CD8-positive, alpha-beta memory T cell (primary cell): ENCODE results near the gene ZFP57. TPM values are rescaled to one million over a fixed set of nuclear protein-coding genes. Genes with fewer than 3 reads are reported as not detected.
A peak's percentile ranks its signal among the peaks of the same experiment; 100 is the strongest.

ENCODE experiments used
- CTCF ChIA-PET: fragments of 350-600 bp; sonication (Branson Sonifier 250); formaldehyde crosslinking; loops from one replicate; lab custom pipeline; 2021; ENCODE audit warnings: antibody characterized with exemption; lab: Charles Lee
- POLR2A ChIA-PET: fragments of 350-600 bp; sonication (Branson Sonifier 250); formaldehyde crosslinking; loops from one replicate; lab custom pipeline; 2021; ENCODE audit warnings: antibody characterized with exemption; lab: Charles Lee
- DNase-seq, 5 donors: peaks; one replicate each; pipeline versions ENCODE4 v3.0.0 to v3.0.0-alpha.2; 2020 to 2022; ENCODE audit warnings: mixed read lengths in 1 of 5
- H3K27ac ChIP-seq: one replicate; pipeline ENCODE4 v1.7.0; 2013; ENCODE audit warnings: low read depth, mild to moderate bottlenecking, low read length, moderate library complexity
- H3K27me3 ChIP-seq: 2 replicates; pipeline ENCODE4 v1.7.0; 2013; ENCODE audit warnings: low read length, mild to moderate bottlenecking; ENCODE audit not compliant: insufficient read depth, poor library complexity, severe bottlenecking
- H3K36me3 ChIP-seq: 2 replicates; pipeline ENCODE4 v1.7.0; 2013; ENCODE audit warnings: mild to moderate bottlenecking, low read length, moderate library complexity; ENCODE audit not compliant: insufficient read depth
- H3K4me1 ChIP-seq: 2 replicates; pipeline ENCODE4 v1.7.0; 2013; ENCODE audit warnings: mild to moderate bottlenecking, low read length, moderate library complexity; ENCODE audit not compliant: insufficient read depth
- H3K4me3 ChIP-seq: 2 replicates; pipeline ENCODE4 v1.7.0; 2013; ENCODE audit warnings: mild to moderate bottlenecking, low read length
- H3K9me3 ChIP-seq: 2 replicates; pipeline ENCODE4 v1.7.0; 2013; ENCODE audit warnings: mild to moderate bottlenecking, low read length
- H3K27ac Mint-ChIP-seq, 8 donors: one replicate each; pipeline ENCODE4 v1.8.0; 2020 to 2021; ENCODE audit warnings: mixed read lengths in 8 of 8, mild to moderate bottlenecking in 6 of 8, inconsistent platforms in 3 of 8, moderate library complexity in 3 of 8
- H3K27me3 Mint-ChIP-seq, 2 donors: one replicate each; pipeline ENCODE4 v1.8.0; 2020 to 2021; ENCODE audit warnings: mixed read lengths in 2 of 2, mild to moderate bottlenecking in 1 of 2, moderate library complexity in 1 of 2
- H3K36me3 Mint-ChIP-seq, 3 donors: one replicate each; pipeline ENCODE4 v1.8.0; 2020 to 2021; ENCODE audit warnings: mixed read lengths in 3 of 3, inconsistent platforms in 1 of 3, mild to moderate bottlenecking in 1 of 3
- H3K4me1 Mint-ChIP-seq, 3 donors: one replicate each; pipeline ENCODE4 v1.8.0; 2020 to 2021; ENCODE audit warnings: mixed read lengths in 3 of 3, inconsistent platforms in 1 of 3, mild to moderate bottlenecking in 1 of 3
- H3K4me3 Mint-ChIP-seq, 7 donors: one replicate each; pipeline ENCODE4 v1.8.0; 2020 to 2021; ENCODE audit warnings: mixed read lengths in 7 of 7, mild to moderate bottlenecking in 6 of 7, moderate library complexity in 4 of 7, inconsistent platforms in 2 of 7
- H3K9me3 Mint-ChIP-seq, 5 donors: one replicate each; pipeline ENCODE4 v1.8.0; 2020 to 2022; ENCODE audit warnings: mixed read lengths in 5 of 5, mild to moderate bottlenecking in 3 of 5, moderate library complexity in 2 of 5, inconsistent platforms in 1 of 5
- polyA plus RNA-seq: library from polyadenylated mRNA; unstranded; fragments of 300-500 nt; fragmentation: Illumina TruSeq; gene quantifications from one replicate; pipeline ENCODE4 v1.2.3, GENCODE V29; 2021
- total RNA-seq, 2 experiments: library from RNA; stranded (reverse); gene quantifications; one replicate each; pipeline ENCODE4 v1.2.3, GENCODE V29; 2021

ZFP57 gene
- total RNA-seq (1 to 10 TPM; 9.0 to 9.2 TPM), polyA plus RNA-seq (2.2 TPM)

DNA sequence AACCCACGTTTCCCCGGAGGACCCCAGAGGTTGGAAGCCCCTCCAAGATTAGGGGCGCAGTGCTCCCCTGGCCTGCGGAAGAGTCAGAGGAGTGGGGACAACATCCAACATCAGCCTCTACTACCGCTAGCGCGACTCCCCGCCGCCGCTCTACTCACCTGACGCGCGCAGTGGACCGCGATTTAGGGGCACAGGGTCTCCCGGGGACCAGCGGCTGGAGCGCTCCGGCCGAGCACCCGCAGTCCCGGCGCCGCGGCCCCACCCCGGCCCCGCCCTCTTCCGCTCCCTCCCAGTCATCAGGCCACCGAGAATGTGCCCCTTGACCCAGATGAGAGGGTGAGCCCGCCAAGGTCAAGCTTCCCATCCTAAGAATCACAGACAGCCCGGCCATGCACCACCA lies at the start of gene ZFP57:
Gene ZFP57, minus strand, starts transcription at position 249 of the 400 bp plus-strand sequence. CDS start 4,149 bp downstream, outside the sequence.
- H3K27ac Mint-ChIP-seq, result peak within 1 kb of the TSS in 4 of 8 donors; percentile 41 to 79 (median 60)
- H3K36me3 Mint-ChIP-seq, result peaks cover 0 to 6% (median 0%) of the 10 kb centered on the region in 3 donors
- no peaks in the 10 kb centered on the region for H3K9me3 Mint-ChIP-seq
- no peak within 1 kb of the TSS for H3K27ac ChIP-seq
- no peaks in the 10 kb centered on the region for H3K36me3 ChIP-seq
- peak within 1 kb of the TSS in 4 of 7 donors; percentile 74 to 86 (median 82) for H3K4me3 Mint-ChIP-seq
- H3K27me3 Mint-ChIP-seq, result peaks cover 6 to 8% of the 10 kb centered on the region in 2 donors
- DNase-seq, result no peak
- no peaks in the 10 kb centered on the region for H3K4me1 ChIP-seq
- H3K4me1 Mint-ChIP-seq, result peaks cover 9 to 57% (median 13%) of the 10 kb centered on the region in 3 donors
- ChIA-PET POLR2A (no interaction called here), CTCF (interaction anchor here (1.0 to 2.1 kb wide), 3 partner anchors 24 to 30 kb away, joined by 4 to 6 read pairs (median 4); no protein-coding TSS in a partner anchor)
- no peak within 1 kb of the TSS for H3K4me3 ChIP-seq
- H3K9me3 ChIP-seq, result no peaks in the 10 kb centered on the region
- H3K27me3 ChIP-seq, result no peaks in the 10 kb centered on the region

DNA sequence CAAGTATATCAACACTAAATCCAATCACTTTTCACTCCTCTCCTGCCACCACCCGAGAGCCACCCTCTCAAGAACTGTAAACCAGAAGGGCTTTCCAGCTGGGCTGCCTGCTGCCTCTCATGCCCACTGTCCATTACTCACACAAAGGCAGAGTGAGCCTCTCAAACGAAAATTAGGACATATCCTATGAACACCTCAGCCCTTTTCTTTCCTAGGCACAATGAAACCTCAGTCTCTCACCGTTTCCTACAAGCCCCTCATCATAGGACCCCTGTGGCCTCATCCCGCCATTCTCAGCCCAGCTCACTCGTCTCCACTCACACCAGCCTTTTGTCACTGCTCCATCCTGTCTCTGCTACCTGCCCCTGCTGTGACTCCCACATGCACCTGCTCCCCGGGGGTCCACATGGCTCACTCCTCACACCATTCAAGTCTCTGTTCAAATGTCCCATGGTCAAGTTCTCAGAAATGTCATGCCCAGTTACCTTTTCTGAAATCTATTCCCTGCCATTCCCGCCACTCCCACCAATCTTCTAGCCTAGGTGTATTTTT lies 49.7 kb upstream of the ZFP57 start:
- CTCF ChIA-PET, result interaction anchor here (0.9 to 1.0 kb wide), 2 partner anchors 23 to 25 kb away, joined by 3 to 5 read pairs; no protein-coding TSS in a partner anchor
- Histone ChIP-seq H3K9me3 (no peaks in the 10 kb centered on the region), H3K27me3 (no peaks in the 10 kb centered on the region), H3K36me3 (peaks cover 16% of the 10 kb centered on the region), H3K27ac (no peak overlapping the region), H3K4me3 (no peak overlapping the region), H3K4me1 (peaks cover 31% of the 10 kb centered on the region)
- no peak for DNase-seq
- Mint-ChIP-seq H3K4me1 (peaks cover 58 to 83% (median 71%) of the 10 kb centered on the region in 3 donors), H3K27ac (peak overlapping the region; percentile 25 to 98 (median 72)), H3K36me3 (peaks cover 6 to 33% (median 15%) of the 10 kb centered on the region in 3 donors), H3K27me3 (no peaks in the 10 kb centered on the region), H3K4me3 (peak overlapping the region in 2 of 7 donors; percentile 8 to 13), H3K9me3 (no peaks in the 10 kb centered on the region)
- POLR2A ChIA-PET, result interaction anchor here (0.9 kb wide), 1 partner anchor 23 kb away, joined by 5 read pairs; no protein-coding TSS in a partner anchor

DNA sequence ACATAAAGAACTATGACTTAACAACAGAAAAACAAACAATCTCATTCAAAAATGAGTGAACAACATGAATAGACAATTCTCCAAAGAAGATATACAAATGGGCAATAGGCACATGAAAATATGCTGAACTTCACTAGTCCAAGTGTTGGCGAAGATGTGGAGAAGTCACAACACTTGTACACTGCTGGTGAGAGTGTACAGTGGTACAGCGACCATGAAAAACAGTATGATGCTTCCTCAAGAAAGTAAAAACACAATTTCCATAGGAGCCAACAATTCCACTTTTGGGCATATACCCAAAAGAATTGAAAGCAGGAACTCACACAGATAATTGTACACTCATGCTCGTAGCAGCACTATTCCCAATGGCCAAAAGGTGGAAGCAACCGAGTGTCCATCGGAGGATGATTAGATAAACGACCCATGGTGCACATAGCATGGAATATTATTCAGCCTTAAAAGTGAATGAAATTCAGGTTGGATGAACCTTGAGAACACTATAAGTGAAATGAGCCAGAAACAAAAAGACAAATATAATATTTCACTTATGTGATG lies 48.9 kb upstream of the ZFP57 start:
- Mint-ChIP-seq H3K27me3 (peaks cover 0 to 5% of the 10 kb centered on the region in 2 donors), H3K4me3 (peak overlapping the region in 1 of 7 donors; percentile 47), H3K36me3 (peaks cover 13 to 41% (median 16%) of the 10 kb centered on the region in 3 donors), H3K9me3 (no peaks in the 10 kb centered on the region), H3K27ac (peak overlapping the region in 7 of 8 donors; percentile 0 to 98 (median 57)), H3K4me1 (peaks cover 66 to 90% (median 78%) of the 10 kb centered on the region in 3 donors)
- Histone ChIP-seq H3K36me3 (peaks cover 24% of the 10 kb centered on the region), H3K27ac (no peak overlapping the region), H3K4me3 (no peak overlapping the region), H3K4me1 (peaks cover 39% of the 10 kb centered on the region), H3K27me3 (no peaks in the 10 kb centered on the region), H3K9me3 (no peaks in the 10 kb centered on the region)
- POLR2A ChIA-PET, result interaction anchor here (0.9 kb wide), 1 partner anchor 24 kb away, joined by 5 read pairs; no protein-coding TSS in a partner anchor
- CTCF ChIA-PET, result interaction anchor here (0.9 to 1.0 kb wide), 2 partner anchors 23 to 24 kb away, joined by 3 to 5 read pairs; no protein-coding TSS in a partner anchor
- no peak for DNase-seq

DNA sequence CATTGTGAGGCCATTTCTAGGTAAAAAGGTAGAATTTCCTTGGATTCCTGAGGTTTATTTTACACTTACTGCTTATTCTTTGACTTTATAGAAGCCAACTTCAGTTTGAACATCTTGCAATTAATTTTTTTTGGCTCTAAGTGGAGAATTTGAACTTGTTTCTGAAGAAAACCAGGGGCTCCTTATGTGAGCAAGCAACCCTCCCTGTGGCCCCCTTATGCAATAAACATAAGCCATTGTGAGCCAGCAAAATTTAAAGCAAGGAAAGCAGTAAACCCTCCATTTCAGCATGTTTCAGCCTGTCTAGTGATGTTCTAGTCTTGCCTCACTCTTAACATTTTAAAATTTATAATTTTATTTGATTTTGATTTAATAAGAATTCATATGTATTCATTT lies 47.9 kb upstream of the ZFP57 start:
- peak overlapping the region in 7 of 8 donors; percentile 20 to 98 (median 78) for H3K27ac Mint-ChIP-seq
- Histone ChIP-seq H3K27ac (no peak overlapping the region), H3K36me3 (peaks cover 32% of the 10 kb centered on the region), H3K4me3 (no peak overlapping the region), H3K27me3 (no peaks in the 10 kb centered on the region), H3K4me1 (peaks cover 41% of the 10 kb centered on the region), H3K9me3 (no peaks in the 10 kb centered on the region)
- DNase-seq, result no peak
- H3K27me3 Mint-ChIP-seq, result peaks cover 0 to 10% of the 10 kb centered on the region in 2 donors
- ChIA-PET CTCF (interaction anchor here (3.9 kb wide), 1 partner anchor 23 kb away, joined by 19 read pairs; no protein-coding TSS in a partner anchor), POLR2A (interaction anchor here (1.6 kb wide), 1 partner anchor 20 kb away, joined by 3 read pairs; no protein-coding TSS in a partner anchor)
- H3K36me3 Mint-ChIP-seq, result peaks cover 21 to 50% (median 22%) of the 10 kb centered on the region in 3 donors
- peak overlapping the region in 2 of 7 donors; percentile 15 to 96 for H3K4me3 Mint-ChIP-seq
- H3K4me1 Mint-ChIP-seq, result peaks cover 69 to 87% (median 75%) of the 10 kb centered on the region in 3 donors
- no peaks in the 10 kb centered on the region for H3K9me3 Mint-ChIP-seq

DNA sequence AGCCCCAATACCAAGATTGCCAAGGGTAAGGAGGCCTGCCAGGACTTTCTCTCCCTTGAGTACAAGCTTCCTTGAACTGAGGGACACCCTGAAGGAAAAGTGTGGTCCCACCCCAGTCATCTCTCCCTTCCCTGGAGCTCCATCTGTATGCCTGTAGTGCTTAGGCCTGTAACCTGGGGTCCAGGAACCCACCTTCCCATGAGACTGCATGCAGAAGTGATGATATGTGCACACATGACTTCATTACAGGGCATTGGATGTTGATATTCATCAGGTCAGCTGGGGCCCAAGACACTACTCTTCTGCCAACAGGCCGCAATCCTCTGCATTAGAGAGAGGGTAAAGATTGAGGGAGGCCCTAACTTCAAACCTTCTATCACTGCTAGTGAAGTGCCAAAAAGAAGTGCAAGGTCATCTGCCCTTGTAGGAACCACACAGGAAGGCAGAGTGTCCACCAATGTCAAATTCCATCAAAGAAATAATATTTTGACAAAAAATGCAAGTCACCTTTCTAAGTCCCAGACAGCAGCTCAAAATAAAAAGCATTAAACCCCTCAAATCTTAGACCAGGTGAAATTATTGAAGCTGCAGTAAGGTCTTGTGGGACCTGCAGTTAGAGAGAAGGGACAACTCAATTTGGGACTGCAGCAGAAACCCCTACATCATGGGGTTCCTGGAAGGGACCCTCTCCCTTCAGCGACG lies 47.4 kb upstream of the ZFP57 start:
- peaks cover 69 to 83% (median 75%) of the 10 kb centered on the region in 3 donors for H3K4me1 Mint-ChIP-seq
- peaks cover 32% of the 10 kb centered on the region for H3K36me3 ChIP-seq
- peaks cover 41% of the 10 kb centered on the region for H3K4me1 ChIP-seq
- H3K9me3 ChIP-seq, result no peaks in the 10 kb centered on the region
- no peak for DNase-seq
- H3K27me3 Mint-ChIP-seq, result peaks cover 0 to 10% of the 10 kb centered on the region in 2 donors
- peak overlapping the region; percentile 12 to 97 (median 94) for H3K4me3 Mint-ChIP-seq
- H3K4me3 ChIP-seq, result no peak overlapping the region
- no peaks in the 10 kb centered on the region for H3K27me3 ChIP-seq
- CTCF ChIA-PET, result interaction anchor here (0.8 to 3.9 kb wide), 6 partner anchors 9 to 120 kb away, joined by 3 to 19 read pairs (median 4); no protein-coding TSS in a partner anchor
- H3K27ac ChIP-seq, result no peak overlapping the region
- peak overlapping the region; percentile 20 to 98 (median 75) for H3K27ac Mint-ChIP-seq
- no peaks in the 10 kb centered on the region for H3K9me3 Mint-ChIP-seq
- POLR2A ChIA-PET, result interaction anchor here (1.6 kb wide), 1 partner anchor 20 kb away, joined by 3 read pairs; no protein-coding TSS in a partner anchor
- peaks cover 21 to 55% (median 22%) of the 10 kb centered on the region in 3 donors for H3K36me3 Mint-ChIP-seq

DNA sequence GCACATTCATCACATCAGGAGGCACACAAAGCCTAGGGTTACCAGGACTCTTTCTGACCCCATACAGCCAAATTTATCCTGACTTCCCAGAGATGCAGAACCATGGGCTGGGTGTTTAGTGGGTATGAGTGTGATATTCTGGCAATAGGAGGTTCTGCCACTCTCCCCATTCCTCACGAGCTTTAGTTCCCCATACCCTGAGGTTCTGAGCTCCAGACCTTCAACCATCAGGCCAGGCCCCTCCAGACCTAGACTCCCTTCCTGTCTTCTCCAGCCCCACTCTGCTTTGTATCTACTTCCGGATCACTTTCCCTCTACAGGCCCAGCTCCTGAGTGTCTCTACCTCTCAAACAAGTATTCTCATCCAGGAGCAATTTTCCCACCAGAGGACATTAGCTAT lies 46.7 kb upstream of the ZFP57 start:
- ChIA-PET CTCF (interaction anchor here (0.6 to 3.9 kb wide), 10 partner anchors 8 to 121 kb away, joined by 3 to 19 read pairs (median 3); no protein-coding TSS in a partner anchor), POLR2A (interaction anchor here (0.6 to 1.6 kb wide), 4 partner anchors 8 to 66 kb away, joined by 3 to 8 read pairs (median 5); no protein-coding TSS in a partner anchor)
- no peak overlapping the region for H3K4me3 ChIP-seq
- H3K9me3 ChIP-seq, result no peaks in the 10 kb centered on the region
- H3K36me3 ChIP-seq, result peaks cover 32% of the 10 kb centered on the region
- Mint-ChIP-seq H3K4me3 (peak overlapping the region; percentile 27 to 97 (median 96)), H3K36me3 (peaks cover 21 to 61% (median 22%) of the 10 kb centered on the region in 3 donors), H3K27ac (peak overlapping the region in 7 of 8 donors; percentile 20 to 98 (median 64)), H3K9me3 (no peaks in the 10 kb centered on the region), H3K27me3 (peaks cover 0 to 10% of the 10 kb centered on the region in 2 donors), H3K4me1 (peaks cover 69 to 79% (median 76%) of the 10 kb centered on the region in 3 donors)
- H3K4me1 ChIP-seq, result peaks cover 41% of the 10 kb centered on the region
- DNase-seq, result no peak
- H3K27ac ChIP-seq, result no peak overlapping the region
- no peaks in the 10 kb centered on the region for H3K27me3 ChIP-seq

DNA sequence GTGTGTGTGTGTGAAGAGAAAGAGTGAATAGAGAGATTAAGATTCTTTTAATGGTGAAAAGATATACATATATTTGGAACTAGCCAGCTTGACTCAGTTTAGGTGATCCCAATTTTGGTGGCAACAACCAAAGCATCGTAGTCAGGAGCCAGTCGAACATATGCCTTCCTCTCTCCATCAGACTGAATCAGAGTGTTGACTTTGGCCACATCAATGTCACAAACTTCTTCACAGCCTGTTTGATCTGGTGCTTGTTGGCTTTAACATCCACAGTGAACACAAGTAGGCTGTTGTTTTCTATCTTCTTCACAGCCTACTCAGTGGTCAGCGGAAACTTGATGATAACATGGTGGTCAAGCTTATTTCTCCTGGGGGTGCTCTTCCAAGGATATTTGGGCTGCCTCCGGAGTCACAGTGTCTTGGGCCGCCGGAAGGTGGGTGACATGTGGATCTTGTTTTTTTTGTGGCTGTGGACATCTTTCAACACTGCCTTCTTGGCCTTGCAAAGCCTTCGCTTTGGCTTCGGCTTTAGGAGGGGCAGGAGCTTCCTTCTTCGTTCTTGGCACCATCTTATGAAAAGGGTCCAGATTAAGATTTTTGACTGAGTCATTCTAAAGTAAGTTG lies 45.7 kb upstream of the ZFP57 start:
- peaks cover 21 to 61% (median 22%) of the 10 kb centered on the region in 3 donors for H3K36me3 Mint-ChIP-seq
- H3K4me1 Mint-ChIP-seq, result peaks cover 75 to 80% (median 79%) of the 10 kb centered on the region in 3 donors
- Histone ChIP-seq H3K4me1 (peaks cover 49% of the 10 kb centered on the region), H3K4me3 (no peak overlapping the region), H3K27ac (no peak overlapping the region), H3K27me3 (no peaks in the 10 kb centered on the region), H3K9me3 (no peaks in the 10 kb centered on the region), H3K36me3 (peaks cover 32% of the 10 kb centered on the region)
- H3K9me3 Mint-ChIP-seq, result no peaks in the 10 kb centered on the region
- H3K27ac Mint-ChIP-seq, result peak overlapping the region; percentile 41 to 99 (median 80)
- ChIA-PET POLR2A (interaction anchor here (0.7 to 1.6 kb wide), 4 partner anchors 9 to 39 kb away, joined by 4 to 10 read pairs (median 7); no protein-coding TSS in a partner anchor), CTCF (interaction anchor here (0.8 to 3.9 kb wide), 9 partner anchors 9 to 30 kb away, joined by 3 to 19 read pairs (median 4); no protein-coding TSS in a partner anchor)
- peaks cover 0 to 10% of the 10 kb centered on the region in 2 donors for H3K27me3 Mint-ChIP-seq
- H3K4me3 Mint-ChIP-seq, result peak overlapping the region; percentile 87 to 97 (median 97)
- peak in 1 of 5 donors; percentile 36 for DNase-seq
